Hematopoietic multipotent progenitor cell treated with erythropoietin and hydrocortisone succinate and interleukin-3 and kit ligand, for 6 days (in vitro differentiated cells): ENCODE results near the gene AKIRIN2.

ENCODE experiments used
- DNase-seq: peaks from one replicate; pipeline ENCODE4 v3.0.0-alpha.2; 2015

AKIRIN2 gene

DNA sequence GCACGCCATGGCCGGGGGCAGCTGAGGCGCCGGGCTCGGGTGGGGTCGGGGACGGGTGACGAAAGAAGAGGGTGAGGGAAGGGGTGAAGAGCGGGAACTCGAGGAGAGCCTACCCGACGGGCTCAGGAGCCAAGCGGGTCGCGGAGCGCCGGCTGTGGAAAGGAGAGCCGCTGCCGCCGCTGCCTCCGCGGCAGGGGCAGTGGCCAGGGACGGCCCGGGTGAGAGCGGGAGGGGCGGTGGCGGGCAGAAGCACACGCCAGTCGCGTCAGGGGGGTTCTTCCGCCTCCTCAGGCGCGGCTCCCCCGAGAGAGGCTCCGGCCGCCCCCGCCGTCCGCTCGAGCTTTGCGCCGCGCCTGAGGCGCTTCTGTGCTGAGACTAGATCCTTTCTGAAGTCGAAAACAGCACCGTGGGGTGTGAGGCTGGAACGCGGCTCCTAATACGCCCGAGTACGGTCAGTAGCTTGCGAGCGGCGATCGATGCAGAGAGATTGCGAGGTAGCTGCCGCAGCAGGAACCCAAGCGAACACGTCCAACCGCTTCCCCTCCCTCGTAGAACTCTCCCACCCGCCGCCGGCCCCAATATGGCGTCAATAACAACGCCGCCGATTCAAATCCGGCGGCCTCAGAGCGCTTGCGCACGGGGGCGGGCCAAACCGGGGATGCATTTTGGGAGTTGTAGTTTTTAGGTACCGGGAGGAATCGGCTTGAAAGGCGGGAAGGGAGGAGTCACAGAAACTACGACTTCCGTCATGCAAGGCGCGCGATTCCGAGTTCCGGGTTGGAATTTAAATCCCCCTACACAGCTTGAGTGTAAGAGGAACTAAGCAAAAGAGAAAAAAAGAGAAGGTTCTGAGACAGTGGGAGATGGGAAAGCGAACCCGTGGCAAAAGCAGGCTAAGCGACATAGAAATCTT, at the start of gene AKIRIN2:
Gene AKIRIN2 (minus strand): TSS at position 558 of the 913 bp plus-strand sequence. CDS start 549 bp downstream, at position 9.
- DNase-seq: peak; percentile 99

DNA sequence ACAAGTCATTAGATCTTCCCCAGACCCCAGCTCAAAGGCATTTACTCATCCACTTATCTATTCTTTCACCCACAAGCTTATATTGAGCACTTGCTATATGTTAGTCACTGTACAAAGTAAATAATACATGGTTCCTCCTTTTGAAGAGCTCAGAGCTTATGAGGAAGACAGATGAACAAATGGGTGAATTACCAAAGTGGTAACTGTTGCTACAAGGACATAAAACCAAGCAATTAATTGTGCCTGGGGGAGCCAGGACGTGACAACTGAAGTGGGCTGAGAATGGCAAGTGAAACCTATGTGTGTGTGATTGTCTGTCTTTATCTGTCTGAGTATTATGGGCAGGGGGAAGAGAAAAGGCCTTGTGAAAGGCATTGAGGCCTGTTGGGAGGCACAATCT, 45.6 kb upstream of the AKIRIN2 start:
- DNase-seq: no peak

DNA sequence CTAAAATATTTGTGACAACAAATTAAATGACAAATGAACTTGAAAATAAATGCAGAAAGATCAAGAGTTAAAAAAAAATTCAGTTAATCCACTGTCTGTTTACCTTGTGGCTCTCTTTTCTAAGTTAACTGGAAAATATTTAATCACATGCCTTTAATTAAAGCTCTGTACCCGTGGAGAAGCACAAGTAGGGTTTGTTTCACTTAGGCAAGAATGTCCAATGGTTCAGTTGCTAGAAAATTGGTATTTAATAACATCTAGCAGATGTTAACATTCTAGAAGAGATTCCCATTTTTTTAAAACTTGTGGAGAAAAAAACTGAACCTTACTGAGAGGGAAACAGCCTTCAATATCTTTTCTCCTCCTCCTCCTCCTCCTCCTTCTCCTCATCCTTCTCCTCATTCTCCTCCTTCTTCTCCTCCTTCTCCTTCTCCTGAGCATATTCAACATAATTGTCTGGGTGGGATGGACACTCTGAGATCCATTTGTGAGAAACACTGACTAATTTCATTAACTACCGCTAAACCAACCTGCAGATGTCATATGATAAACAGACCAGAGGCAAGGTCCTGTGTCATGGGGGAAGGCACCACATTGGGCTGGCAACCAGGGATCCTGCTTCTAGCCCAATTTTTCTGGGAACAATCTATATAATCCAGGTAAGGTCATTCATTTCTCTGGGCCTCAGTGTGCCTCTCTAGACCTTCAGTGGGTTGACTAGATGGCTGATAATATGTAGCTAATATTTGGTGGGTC, 44.1 kb upstream of the AKIRIN2 start:
- no peak for DNase-seq

DNA sequence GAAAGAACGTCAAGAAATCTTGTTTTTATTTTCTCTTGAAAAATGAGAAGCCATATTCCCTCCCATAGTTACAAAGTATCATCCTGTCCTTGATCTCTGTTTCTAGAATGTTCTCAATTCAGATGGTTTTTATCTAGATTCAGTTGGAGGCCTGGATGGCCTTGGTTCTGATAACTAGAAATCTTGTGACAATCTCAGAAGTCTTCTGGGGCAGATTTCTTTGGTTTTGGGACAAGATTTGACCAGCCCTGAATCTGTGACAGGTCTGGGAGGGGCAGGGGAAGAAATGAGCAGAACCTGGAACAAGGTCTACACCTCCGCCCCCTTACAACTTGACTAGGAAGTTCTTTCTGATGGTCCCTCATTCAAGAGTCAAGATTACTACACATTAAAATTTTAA, 41.4 kb upstream of the AKIRIN2 start:
- DNase-seq: no peak

DNA sequence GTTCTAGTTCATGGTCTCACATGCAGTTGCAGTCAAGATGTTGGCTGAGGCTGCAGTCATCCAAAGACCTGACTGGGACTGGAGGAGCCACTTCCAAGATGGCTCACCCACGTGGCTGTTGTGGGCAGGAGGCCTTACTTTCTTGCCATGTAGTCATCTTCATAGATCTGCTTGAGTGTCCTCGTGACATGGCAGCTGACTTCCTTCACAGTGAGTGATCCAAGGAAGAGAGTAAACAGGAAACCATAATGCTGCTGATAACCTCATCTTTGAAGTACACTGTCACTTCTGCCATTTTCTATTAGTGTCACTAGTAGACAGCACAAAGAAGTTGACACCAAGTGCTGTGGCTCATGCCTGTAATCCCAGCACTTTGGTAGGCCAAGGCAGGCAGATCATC, 40.1 kb upstream of the AKIRIN2 start:
- peak; percentile 49 for DNase-seq

DNA sequence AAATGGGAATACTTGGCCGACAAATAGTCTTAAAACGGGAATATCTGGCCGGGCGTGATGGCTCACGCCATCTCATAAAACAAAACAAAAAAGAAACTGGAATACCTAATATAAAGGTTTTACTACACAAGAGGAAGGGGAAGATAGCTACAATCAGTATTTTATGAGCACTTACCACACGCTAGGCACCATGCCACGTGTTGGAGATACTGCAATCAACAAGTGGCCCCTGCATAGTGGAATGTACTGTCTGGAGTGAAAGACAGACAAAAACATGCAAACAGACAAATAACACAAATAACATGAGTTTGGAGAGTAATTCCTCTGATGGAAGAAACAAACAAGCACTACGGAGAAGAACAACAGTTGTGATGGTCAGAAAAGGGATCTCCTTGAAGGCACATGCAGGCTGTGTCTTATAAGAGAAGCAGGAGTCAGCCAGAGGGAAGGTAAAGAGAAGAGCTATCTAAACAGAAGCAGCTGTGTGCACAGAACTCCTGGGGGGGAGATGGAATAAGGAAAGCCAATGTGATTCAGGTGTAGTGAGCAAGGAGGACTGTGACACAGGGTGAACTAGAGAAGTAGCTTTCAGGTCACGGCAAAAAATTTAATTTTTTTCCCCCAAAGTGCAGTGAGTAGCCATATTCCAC, 39.1 kb upstream of the AKIRIN2 start:
- DNase-seq: no peak

DNA sequence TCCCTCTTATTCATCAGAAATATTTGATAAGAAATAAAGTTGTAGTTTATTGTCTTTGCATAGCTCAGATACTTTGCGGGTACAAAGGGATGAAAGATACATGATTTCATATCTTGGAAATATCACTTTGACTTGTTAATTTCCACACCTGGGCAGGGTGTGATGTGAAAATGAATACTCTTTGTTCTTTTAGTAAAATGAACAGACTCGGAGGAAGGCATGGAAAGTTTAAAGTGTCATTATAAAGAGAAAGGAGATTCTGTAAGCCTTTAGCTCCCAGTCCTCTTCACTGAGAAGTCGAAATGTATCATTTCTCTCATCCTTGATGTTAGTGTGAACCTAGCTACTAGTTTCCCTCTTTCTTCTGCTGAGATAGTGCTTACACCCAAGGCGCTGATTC, 36.7 kb upstream of the AKIRIN2 start:
- DNase-seq: no peak

DNA sequence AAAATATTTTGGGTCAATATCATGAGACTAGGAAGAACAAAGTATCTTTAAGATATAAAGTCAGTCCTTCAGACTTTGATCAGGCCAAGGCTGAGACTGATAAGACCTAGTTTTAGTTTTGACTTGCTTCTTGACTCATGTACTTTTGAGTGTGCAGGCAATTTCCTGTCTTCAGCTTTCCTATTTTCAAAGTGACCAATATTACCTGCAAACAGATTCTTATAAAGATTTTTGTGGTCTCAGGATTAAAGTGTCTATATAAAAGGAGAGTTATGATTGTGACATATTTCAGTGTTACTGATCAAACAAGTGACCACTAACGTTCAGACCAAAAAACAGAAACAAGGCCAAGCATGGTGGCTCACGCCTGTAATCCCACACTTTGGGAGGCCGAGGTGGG, 36.0 kb upstream of the AKIRIN2 start:
- DNase-seq: no peak

DNA sequence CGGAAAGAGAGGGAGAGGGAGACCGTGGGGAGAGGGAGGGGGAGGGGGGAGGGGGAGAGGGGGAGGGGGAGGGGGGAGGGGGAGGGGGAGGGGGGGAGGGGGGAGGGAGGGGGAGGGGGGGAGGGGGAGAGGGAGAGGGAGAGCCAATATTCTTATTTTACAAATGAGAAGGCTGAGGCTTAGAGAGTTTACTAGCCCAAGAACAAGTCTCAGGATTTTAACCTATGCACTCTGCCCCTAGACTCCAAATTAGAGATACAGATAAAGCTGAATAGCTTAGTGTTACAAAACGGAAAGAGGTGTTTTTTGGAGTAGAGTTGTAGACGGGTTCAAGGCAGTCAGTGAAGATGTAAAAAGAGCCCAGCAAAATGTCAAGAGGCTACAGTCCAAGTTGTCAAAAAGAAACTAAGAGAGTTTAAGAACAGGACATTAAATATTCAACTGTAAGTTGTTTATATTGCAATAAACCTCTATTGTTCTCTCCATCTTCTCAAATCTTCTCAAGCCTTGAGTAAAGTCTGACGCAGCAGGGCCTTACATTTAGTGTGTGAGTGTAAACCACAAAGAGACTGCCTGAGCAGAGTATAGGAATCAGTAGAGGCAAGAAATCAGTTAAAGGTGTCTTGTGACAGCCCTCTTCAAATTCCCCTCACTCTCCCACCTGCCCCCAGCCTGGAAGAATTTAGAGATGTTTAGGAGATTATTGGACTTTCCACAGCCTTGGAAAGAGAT, 34.9 kb upstream of the AKIRIN2 start:
- DNase-seq: no peak

DNA sequence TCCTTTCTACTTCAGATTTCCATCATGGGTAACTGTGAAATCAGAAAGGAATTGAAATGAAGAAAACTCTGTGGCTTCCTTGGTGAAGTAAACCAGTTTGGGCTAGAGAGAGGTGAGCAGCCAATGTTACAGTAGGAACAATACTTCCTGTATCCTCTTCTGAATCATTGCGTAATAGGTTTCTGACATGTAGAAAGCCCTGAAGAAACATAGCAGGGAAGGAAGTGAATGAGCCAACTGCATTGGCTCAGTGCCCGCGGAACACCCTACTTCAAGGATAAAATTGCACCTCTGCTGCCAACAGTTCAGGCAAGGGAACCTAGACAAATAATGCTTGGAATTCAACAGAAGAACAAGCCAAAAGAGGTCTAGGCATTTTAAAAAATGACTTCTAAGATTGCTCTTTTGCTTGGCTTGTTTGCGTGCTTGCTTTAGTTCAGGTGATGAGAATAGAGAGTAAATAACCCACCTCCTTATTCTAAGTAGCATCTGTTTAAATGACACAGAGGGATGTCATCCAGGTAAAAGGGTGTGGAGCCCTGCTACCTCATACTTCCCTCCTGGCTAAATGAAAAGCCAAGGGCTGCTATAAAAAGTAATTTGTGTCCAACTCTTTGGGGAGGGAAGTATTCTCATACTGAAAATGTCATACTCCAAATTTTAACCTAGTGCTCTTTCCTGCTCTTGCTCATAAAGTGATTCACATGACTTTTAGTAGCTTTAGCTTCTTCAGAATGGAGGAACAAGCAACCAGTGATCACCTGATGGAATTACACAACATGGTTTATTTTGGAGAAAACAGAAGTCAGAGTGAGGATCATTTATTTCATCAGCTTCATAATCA, 30.0 kb upstream of the AKIRIN2 start:
- DNase-seq: peak; percentile 95

DNA sequence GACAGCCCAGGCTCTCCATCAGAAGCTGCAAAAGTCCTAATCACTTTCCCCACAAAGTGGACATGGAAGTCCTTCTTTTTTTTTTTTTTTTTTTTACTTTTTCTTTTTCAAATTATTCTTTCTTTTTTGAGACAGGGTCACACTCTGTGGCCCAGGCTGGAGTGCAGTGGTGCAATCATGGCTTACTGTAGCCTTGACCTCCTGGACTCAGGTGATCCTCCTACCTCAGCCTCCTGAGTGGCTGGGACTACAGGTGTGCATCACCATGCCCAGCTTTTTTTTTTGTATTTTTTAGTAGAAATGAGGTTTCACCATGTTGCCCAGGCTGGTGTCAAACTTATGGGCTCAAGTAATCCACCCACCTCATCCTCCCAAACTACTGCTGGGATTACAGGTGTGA, 29.0 kb upstream of the AKIRIN2 start:
- no peak for DNase-seq

DNA sequence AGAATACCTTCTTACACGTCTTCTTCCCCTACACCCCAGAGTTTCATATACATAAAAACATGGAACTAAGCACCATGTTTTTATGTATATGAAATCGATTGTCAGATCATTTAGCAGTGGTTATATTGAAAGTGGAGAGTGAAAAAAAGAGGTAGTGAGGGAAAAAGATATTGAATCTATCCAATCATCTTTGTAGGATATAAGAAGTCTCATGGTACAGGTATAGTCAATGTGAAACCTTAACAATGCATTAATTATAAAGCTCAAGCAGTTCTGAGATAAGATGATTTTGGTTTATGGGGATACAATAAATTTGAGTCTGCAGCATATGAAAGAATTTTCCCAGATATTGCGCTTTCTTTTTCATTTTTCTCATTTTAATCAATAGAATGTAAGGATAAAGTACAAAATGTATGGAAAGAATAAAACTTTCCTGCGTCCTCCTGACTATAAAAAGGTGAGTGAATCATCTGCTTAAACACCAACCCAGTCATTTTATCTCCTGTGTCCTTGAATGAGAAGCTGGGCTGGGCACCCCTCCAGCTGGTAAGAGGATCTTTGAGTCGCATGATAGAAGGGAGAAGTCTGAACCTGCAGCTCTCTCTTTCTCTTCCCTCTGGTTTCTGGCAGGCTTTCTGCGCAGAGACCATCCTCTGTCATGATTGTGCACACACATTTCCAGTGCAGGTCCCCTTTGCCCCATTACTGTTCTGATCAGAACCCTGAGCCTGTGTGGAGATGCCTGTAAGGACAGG, 28.1 kb upstream of the AKIRIN2 start:
- DNase-seq: peak; percentile 56

DNA sequence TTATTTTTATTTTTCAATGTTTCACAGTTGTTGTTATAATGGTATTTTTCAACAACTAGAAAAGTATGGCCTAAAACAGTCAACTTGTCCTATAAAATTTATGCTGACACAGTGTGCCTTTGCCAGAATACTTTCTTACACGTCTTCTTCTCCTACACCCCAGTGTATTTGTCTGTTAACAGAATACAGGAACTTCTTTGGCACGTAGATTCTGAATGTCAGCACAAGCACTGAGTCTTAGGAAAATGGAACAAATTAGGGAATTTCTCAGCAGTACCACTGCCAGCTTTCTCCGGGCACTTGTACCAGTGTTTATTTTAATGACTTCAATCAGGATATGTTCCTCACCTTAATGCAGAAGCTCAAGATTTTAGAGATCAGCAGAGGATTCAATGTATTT, 26.7 kb upstream of the AKIRIN2 start:
- no peak for DNase-seq

DNA sequence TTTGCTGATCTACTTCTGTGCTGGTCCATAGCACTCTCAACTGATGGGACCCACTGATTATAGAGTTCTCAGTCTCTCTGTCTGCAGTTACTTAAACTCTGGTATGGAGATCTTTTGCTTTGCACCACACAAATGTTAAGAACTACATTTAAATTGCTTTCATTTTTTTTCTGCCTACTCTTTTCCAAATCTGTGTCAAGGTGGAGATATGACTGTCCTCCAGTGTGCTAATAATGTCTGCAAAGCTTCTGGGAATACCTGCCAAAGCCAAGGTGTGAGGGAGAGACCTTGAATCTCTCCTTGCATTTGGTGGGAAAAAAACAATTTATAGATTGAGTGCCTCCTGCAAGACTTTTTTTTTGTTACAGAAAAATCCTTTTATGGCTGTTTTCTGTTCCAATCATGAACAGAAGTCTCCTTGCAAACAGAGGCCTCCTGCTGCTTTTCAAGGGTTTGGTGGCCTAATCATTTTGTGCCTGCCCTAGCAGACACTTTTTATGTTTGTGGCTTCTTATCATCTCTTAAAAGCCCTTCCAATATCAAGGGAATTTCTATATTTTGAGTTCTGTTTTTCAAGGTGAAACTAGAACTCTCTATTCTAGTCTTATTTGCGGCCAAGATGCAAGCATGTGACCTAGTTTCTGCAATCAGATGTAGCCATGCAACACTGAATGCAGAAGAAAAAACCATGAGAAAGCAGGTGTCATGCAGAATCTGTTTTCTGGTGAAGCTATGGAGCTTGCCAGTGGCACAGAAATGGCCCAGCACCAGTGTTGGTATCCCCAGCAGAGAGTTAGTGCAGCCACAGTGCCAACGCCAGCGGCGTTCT, 23.2 kb upstream of the AKIRIN2 start:
- DNase-seq: peak; percentile 86

DNA sequence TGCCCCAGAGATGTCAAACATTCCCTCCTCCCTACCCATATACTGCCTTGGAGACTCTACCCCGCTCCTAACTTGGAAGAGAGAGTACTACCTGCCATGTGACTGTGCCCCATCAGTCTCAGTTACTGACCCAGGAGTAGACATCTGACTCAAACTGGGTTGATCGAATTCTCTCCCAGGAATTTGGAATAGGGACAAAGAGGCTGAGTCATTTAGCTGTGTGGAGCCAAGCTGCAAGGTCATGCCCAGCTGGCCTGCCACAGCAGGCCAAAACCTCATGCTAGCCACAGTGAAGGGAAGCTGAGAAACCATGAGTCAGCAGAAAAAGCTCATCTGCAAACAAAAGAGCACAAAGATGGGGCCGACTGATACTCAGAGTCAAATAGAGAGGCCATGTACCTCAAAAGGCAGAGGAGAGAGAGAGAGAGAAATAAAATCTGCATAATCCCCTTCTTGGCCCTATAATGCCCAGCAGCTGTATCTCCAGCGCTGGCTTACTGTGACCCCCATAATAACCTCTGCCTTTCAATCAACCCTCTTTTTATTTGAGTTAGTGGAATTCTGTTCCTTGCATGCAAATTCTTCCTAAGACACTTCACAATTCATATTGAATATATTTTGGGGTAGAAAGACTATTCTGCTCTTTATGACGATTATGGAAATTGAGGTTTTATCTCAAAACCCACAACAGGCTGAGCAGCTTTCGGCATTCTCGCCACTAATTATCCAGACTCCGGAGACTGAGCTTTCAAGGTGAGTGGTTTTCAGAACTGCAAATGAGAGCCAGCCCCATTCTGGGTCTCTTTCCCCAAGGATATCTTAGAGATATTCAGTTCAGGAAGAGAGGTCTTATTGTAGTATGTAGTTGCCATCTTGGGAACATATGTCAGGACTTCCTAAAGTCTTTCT, 21.4 kb upstream of the AKIRIN2 start:
- DNase-seq: peak; percentile 96

DNA sequence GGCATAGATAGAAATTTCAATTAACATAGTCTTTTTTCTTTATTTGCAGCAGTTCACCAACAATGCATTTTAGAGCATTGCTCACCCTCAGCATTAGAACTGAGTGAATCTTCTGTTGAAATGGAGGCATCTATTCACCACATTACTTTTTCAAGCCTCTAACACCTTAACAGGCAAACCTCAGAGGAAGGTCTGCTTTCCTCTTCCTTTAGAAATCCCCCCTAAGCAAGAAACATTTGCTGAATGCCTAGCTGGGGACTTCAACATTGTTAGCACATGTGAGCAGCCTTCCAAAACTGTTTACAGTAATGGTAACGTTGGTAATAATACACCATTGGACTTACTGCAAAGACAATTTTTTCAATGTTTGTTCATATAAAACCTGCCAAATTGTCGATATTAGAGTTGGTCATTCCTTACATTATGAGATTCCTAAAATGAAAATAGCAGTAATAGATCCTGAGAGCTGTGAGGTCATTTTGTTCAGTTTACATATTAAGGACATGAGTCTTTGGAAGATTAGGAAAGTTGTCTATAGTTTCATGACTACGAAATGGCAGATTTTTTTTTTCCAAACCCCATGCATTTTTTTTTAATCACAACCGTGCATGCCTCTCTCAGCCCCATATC, 20.6 kb upstream of the AKIRIN2 start:
- DNase-seq: no peak

DNA sequence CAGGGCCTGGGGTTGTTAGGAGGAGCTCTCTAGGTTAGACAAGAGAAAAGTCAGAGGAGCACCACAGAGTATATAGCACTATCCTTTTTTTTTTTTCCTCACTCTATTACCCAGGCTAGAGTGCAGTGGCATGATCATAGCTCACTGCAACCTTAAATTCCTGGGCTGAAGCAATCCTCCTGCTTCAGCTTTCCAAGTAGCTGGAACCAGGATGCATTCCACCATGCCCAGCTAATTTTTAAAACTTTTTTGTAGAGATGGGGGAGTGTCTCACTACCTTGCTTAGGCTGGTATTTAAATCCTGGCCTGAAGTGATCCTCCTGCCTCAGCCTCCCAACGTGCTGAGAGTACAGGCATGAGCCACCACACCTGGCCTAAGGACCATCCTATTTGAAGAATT, 19.3 kb upstream of the AKIRIN2 start:
- no peak for DNase-seq

DNA sequence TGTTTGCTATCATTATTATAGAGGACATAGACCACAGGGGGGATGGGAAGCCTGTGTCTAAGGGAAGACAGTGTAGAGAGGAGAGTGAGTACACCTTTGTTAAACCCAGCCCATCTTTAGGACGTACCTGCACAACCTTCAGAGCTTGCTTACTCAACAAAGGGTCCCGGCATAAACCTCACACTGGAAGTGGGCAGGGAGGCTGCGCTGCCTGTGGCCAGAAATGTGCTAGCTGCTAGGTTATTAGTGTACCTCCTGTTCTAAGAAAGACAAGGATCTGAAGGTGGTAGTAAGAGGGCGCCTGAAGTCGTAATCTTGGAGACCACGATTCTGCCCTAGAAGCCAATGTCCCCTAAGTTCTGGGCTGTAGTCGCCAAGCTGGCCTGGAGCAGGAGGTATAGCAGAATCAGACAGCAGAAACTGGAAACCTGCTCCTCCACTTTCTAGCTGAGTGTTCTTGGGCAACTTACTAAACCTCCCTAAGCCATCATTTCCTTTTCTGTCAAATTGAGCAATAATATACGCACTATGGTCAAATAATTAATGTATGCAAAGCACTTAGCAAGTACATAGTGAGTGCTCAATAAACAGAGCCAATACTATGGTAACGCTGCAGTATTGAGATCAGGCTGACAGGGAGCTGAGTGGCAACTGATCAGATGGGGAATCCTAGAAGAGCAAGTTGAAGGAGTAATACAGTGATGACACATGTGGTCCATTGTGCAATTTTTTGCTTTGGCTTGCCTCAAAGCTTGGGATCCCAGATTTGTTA, 16.8 kb upstream of the AKIRIN2 start:
- peak; percentile 51 for DNase-seq
